ENCODE measurements around the gene ELF3. TPM values are rescaled to one million over a fixed set of nuclear protein-coding genes. Genes with fewer than 3 reads are reported as not detected.

Gene ELF3
- total RNA-seq, 4 donors from 2014 or later = 10.8 to 39.9 (median 26.7) TPM

GRCh38 chr1:202029727-202030126, 19.3 kb downstream of the ELF3 start:
- H3K36me3 ChIP-seq = no peaks in the 10 kb centered on the region
- H3K4me3 ChIP-seq = no peak overlapping the region
- no peaks in the 10 kb centered on the region for H3K27me3 ChIP-seq
- no peak for DNase-seq (ENCODE audit: low spot score in 2 of 2)
- H3K27ac ChIP-seq = no peak overlapping the region
- WGBS = 98% methylated on average over 2 of the region's 2 CpGs
- H3K9me3 ChIP-seq = no peaks in the 10 kb centered on the region
- TF ChIP-seq POLR2AphosphoS5 (IDR thresholded peaks at IDR 0.05) (no peak), CTCF (IDR thresholded peaks at IDR 0.05) (no peak), EP300 (IDR thresholded peaks at IDR 0.05) (no peak), POLR2A (IDR thresholded peaks at IDR 0.05) (no peak)
- peaks cover 6% of the 10 kb centered on the region for H3K4me1 ChIP-seq

DNA sequence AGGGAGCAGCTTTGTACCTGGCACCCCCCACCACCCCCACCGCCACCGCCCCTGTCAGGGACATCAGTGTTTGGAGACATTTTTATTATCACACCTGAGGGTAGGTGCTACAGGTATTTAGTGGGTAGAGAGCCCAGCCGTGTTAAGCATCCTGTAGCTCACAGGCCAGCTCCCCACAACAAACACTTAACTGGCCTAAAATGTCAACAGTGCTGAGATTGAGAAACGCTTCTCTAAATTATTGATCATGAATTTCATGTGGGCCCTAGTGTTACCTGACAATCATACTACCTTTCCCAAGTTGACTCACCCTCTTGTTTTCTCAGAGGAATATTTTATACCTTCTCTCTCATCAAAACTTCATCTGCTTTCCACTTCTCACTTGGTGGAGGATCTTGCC, 21.4 kb downstream of the ELF3 start:
- no peak for DNase-seq (ENCODE audit: low spot score in 2 of 2)
- H3K36me3 ChIP-seq = no peaks in the 10 kb centered on the region
- H3K27ac ChIP-seq = no peak overlapping the region
- no peaks in the 10 kb centered on the region for H3K27me3 ChIP-seq
- 60% methylated on average over 4 of the region's 4 CpGs for WGBS
- H3K4me3 ChIP-seq = no peak overlapping the region
- TF ChIP-seq CTCF (IDR thresholded peaks at IDR 0.05) (no peak), POLR2A (IDR thresholded peaks at IDR 0.05) (no peak), POLR2AphosphoS5 (IDR thresholded peaks at IDR 0.05) (no peak), EP300 (IDR thresholded peaks at IDR 0.05) (no peak)
- H3K4me1 ChIP-seq = peaks cover 17% of the 10 kb centered on the region
- H3K9me3 ChIP-seq = no peaks in the 10 kb centered on the region

- Histone ChIP-seq H3K9me3 (no peaks in the 10 kb centered on the region), H3K4me1 (peaks cover 17% of the 10 kb centered on the region), H3K27me3 (no peaks in the 10 kb centered on the region), H3K4me3 (no peak overlapping the region), H3K27ac (peak overlapping the region; percentile 39), H3K36me3 (no peaks in the 10 kb centered on the region)
- no peak for DNase-seq (ENCODE audit: low spot score in 2 of 2)
- no peak for TF ChIP-seq POLR2AphosphoS5 (IDR thresholded peaks at IDR 0.05)
- no peak for TF ChIP-seq EP300 (IDR thresholded peaks at IDR 0.05)
- TF ChIP-seq CTCF (IDR thresholded peaks at IDR 0.05) = no peak
- no peak for TF ChIP-seq POLR2A (IDR thresholded peaks at IDR 0.05)
- WGBS = 76% methylated on average over 7 of the region's 7 CpGs
These were observed 23.8 kb downstream of the ELF3 start for GRCh38 chr1:202034149-202034682.

GRCh38 chr1:202034683-202035462, 24.5 kb downstream of the ELF3 start:
- 35% methylated on average over 18 of the region's 20 CpGs for WGBS
- Histone ChIP-seq H3K4me3 (no peak overlapping the region), H3K36me3 (no peaks in the 10 kb centered on the region), H3K9me3 (no peaks in the 10 kb centered on the region), H3K27me3 (no peaks in the 10 kb centered on the region), H3K27ac (peak overlapping the region; percentile 39), H3K4me1 (peaks cover 17% of the 10 kb centered on the region)
- DNase-seq (ENCODE audit: low spot score in 2 of 2) = peak in 1 of 2 donors; percentile 89
- TF ChIP-seq POLR2A (IDR thresholded peaks at IDR 0.05) = no peak
- TF ChIP-seq CTCF (IDR thresholded peaks at IDR 0.05) = no peak
- no peak for TF ChIP-seq POLR2AphosphoS5 (IDR thresholded peaks at IDR 0.05)
- TF ChIP-seq EP300 (IDR thresholded peaks at IDR 0.05) = no peak

- peaks cover 17% of the 10 kb centered on the region for H3K4me1 ChIP-seq
- H3K36me3 ChIP-seq = no peaks in the 10 kb centered on the region
- DNase-seq (ENCODE audit: low spot score in 2 of 2) = no peak
- WGBS = 95% methylated on average over 9 of the region's 9 CpGs
- no peak overlapping the region for H3K27ac ChIP-seq
- TF ChIP-seq EP300 (IDR thresholded peaks at IDR 0.05) = no peak
- TF ChIP-seq CTCF (IDR thresholded peaks at IDR 0.05) = no peak
- no peak for TF ChIP-seq POLR2A (IDR thresholded peaks at IDR 0.05)
- no peaks in the 10 kb centered on the region for H3K27me3 ChIP-seq
- H3K9me3 ChIP-seq = no peaks in the 10 kb centered on the region
- H3K4me3 ChIP-seq = no peak overlapping the region
These were observed 26.4 kb downstream of the ELF3 start for GRCh38 chr1:202036595-202037387.
